SW480 (cell line): ENCODE data around the gene RBM47.
"Not testable (repeated sequence)": the region's sequence is repeated elsewhere in the genome, so short reads cannot be mapped to it uniquely, and the experiment has no call there.

Experiments
- DNase-seq: peaks from one replicate; pipeline ENCODE4 v3.0.0-alpha.2; 2016; ENCODE audit warnings: low spot score

The RBM47 gene

DNA sequence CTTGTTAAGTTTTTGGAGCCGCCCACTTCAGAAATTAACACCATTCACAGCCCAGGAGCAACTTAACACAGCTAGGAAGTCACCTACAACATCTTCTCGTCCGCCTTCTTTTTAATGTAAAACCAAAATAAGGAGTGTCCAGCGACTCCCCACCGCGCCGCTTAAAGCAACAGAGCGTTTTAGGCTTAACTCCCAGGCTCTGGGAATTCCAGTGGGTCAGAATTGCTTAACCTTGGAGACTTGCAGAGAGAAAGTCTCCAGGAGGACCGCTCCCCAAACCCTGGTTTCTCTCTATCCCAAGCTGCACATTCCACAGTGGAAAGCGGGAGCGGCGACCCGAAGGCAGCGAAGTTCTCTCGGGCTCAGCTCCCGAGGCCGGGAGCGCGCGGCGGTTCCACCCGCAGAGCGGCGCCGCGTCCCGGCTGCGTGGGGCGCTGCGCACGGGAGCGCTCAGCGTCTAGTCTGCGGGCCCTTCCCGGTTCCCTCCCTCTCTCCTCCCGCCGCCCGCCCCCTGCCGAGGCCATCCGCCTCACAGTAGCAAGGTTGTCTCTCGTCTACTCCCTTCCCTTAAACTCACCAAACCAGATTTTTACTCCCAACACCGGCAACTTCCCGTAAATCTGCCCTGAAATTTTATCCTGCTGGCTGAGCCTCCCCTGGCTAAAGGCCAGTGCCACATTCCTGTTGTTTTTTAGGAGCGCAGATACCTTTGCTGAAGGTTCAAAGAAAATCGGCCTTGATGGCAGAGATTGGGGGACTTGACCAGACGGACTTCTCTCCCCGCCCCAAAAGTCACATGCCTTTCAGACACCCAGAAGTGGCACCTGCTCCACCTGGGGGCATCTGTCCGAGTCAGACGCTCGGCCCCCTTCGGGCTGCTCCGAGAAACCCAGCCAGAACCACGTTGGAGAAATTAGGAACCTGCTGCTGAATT, at the start of gene RBM47:
TSS of gene RBM47 (minus strand) at position 464 of the 934 bp plus-strand sequence. CDS start 190,971 bp downstream, outside the sequence.
- DNase-seq: peak; percentile 30

DNA sequence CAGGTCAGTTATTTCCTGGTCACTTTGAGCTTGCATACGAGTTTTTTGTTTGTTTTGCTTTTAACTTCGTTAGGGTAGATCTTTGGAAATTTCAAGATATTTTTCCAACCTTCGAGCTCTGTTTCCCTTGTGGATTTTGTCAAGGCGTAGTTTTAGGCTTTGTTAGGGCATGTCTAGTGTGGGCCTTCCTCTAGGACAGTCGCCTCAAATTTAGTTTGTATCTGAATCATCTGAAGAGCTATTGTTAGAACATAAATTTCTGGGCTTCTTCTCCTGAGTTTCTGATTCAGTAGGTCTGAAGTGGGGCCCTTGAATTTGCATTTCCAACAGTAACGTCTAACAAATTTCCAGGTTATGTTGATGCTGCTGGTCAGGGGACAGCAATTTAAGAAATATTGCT, 48.8 kb upstream of the RBM47 start:
- no peak for DNase-seq

DNA sequence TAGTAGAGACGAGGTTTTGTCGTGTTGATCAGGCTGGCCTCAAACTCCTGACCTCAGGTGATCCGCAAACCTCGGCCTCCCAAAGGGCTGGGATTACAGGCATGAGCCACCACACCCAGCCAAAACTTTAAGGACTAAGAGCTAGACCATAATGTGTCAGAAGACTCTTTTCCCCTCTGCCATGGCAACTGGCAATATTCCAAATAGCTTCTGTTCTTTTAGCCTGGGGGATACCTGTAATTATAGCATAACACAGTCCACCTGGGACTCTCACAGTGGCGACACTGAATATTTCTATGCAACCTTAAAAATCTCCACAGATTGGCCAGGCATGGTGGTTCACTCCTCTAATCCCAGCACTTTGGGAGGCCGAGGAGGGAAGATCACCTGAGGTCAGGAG, 45.5 kb upstream of the RBM47 start:
- no peak for DNase-seq

DNA sequence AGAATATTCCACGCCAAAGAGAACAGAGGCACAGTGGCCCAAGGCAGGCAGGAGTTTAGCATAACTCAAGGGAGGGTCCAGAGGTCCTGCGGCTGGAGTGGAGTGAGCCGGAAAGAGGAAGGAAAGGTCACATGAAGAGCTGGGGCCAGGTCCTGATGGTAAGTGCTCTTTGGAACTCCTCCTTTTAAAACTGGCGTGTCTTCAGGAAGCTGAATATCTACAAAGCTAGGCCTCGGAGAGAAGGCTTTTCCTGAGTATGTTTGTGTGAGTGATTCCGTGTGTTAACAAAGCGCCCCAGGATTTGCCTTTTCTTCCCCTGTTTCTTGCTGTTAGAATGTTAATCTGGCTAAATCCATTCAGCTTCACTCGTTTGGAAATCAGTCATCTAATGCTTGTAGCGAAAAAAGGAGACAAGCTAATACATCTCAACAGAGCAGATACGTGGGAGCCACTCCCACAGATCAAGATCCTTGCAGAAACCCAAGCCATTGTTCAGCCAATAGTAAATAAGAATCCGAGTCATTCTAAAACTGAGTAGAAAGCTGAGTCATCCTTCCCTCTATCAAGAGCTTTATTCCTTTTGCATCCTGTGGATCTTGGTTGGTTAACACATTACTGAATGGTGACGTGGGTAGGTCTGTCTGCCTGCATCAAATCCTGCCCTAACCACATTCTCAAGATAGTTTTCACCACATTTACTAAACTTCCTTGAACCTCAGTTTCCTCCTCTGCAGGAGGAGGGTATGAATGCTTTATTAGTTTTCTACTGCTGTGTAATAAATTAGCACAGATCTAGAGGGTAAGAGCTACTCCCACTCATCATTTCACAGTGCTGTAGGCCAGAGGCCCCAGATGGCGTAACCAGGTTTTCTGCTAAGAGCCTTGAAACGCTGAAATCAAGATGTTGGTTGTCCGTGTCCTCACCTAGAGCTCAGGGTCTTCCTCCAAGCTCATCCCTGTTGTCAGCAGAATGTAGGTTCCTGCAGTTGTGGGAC, 43.2 kb upstream of the RBM47 start:
- peak; percentile 69 for DNase-seq

DNA sequence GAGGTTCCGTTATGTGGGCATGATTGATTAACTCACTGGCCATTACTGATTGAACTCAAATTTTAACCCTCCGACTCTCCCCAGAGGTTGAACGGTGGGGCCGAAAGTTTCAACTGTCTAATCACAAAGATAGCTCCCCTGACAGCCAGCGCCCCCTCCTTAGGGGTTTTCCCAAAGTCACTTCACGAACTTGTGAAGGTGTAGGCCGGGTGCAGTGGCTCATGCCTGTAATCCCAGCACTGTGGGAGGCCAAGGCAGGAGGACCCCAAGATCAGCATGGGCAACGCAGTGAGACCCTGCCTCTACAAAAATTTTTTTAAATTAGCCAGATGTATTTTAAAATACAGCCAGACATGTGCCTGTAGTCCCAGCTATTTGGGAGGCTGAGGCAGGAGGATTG, 39.8 kb upstream of the RBM47 start:
- no peak for DNase-seq

DNA sequence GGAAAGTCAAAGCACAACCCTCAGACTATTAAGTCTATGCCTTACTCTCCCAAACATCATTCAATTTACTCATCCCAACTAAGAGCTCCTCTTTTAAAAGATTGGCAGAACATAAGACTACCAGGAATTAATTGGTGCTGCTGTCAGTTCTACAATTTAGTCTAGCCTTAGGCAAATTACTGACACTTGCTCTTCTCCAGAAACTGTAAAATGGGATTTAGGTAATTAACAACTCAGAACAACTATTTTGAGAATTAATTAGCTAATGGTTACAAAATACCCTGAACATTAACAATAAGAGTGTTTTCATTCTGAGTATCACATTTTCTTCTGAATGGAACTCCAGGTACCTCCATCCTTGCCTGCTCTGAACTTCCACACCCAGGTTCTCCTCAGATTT, 36.2 kb upstream of the RBM47 start:
- no peak for DNase-seq

DNA sequence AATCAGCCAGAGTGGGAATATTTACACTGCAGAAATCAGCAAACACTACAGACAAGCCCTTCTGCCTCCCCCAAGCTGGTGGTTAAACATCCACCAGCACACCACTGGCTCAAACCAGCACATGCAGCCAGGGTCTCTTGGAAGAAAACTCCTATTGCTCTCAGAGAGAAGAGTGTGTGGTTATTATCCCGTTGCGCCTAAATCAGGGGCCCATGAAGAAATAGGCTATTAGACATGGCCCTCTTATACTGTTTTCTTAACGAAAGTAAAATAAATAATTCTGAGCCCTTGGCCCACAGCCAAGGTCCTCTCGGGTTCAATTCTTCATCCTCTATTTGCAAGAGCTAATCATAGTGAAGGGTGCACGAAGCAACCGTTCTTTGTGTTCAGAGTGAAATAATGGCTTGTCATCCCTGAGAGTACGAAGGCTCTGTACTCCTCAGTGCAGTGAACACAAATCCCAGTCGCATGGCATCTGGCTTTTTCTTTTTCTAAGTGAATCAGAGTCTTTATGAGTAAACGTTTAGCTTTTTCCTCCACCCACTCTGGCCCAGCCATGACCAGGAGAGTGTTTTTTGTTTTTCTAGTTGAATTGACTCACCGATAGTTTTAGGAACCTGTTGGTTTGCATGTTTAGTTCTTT, 33.4 kb upstream of the RBM47 start:
- DNase-seq: no peak

DNA sequence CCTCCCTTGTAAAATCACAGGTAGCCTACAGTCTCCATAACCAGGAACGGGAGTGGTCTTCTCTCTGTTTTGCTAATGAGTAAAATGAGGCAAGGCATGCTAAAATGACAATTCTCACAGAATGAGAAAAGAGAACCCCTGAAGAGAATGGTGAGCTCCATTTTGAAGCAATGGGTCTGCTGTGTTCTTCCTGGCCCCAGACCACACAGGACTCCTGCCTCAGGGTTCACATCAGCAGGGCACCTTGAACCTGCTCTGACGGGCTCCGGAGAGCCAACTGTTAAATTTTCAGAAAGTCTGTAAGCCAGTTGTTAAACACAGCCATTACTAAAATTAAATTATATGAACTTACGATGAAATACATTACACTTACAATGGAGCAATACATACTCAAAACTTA, 32.1 kb upstream of the RBM47 start:
- DNase-seq: no peak

DNA sequence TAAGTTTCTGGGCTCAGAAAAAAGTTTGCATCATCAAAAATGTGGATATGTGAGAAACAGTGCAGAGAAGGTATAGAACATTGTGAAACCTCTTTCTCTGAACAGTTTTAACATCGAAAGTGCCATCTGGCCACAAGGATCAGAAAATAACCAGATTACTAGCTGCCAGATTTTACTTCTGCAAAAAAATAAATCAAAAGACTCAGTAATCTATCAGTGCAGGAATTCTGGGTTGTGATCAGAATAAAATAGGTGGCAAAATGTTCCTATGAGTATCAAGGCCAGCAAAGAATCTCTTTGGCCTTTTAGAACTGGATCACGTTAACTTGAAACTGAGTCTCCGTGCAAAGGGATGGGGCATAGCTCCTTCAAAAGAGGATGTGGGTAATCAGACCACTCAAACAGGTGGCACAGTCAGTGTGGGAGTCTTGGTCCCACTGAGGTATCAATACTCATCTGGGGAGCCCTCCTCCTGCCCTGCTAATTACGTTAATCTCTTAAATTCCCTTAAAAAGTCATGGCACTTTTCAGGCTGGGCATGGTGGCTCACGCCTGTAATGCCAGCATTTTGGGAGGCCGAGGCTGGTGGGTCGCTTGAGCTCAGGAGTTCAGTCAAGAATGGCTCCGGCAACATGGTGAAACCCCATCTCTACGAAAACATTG, 26.7 kb upstream of the RBM47 start:
- DNase-seq: no peak

DNA sequence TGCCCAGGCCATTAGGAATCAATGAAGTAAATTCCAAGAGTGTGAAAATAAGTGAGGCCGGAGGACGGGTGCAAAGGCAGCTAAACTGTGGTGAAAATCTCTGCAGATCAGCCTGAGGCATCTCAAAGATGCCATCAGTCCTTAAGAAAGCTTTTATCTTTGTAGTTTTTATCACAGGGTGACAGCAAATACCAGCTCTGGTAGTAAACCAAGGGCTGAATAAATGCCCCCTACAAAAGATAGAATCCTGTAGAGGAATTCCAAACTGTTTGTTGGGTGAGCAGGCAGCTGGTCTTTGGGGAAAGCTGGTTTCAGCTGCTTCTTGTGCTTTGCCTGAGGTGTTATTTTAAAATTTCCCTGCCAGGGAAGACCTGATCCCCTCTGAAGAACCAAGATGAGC, 21.6 kb upstream of the RBM47 start:
- DNase-seq: no peak

DNA sequence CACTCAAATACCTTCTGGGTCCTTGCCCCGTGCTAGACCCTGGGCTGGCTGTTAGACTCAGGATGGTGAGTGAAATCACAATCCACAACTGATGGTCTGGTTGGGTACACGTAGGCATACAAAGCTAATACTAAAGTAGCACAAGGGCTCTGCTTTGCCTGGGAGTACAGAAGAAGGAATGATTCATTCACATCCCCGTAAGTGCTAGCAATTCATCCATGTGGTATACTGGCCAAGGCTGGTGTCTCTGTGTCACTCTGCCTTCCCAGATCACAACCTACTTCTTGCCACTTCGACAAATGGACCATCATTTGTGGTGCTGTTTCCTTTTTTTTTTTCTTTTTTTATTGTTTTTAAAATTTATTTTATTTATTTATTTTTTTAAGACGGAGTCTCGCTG, 19.7 kb upstream of the RBM47 start:
- no peak for DNase-seq

DNA sequence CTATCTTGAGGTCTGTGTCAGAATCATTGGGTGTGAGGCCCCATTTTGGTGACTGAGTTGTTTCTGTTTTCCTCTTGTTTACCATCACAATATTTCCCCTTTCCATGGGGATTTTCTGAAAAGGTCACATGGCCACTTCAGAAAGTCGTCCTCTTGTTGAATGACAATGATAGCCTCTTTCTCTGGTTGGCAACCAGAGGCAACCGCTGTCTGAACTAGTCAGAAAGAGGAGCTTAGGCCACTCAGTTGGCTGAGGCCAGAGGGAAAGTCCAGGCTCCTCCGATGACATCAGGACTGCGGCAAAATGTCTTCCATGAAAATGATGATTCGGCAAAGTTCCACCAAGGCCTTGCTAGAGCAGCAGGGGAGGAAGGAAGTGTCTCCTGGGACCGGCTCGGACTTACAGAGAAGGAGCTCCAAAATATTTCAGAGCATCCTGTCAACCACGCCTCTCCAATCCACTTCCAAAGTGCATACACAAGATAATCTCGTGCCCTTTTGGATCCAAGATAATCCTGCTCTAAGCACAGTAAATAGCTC, 19.1 kb upstream of the RBM47 start:
- DNase-seq: no peak

DNA sequence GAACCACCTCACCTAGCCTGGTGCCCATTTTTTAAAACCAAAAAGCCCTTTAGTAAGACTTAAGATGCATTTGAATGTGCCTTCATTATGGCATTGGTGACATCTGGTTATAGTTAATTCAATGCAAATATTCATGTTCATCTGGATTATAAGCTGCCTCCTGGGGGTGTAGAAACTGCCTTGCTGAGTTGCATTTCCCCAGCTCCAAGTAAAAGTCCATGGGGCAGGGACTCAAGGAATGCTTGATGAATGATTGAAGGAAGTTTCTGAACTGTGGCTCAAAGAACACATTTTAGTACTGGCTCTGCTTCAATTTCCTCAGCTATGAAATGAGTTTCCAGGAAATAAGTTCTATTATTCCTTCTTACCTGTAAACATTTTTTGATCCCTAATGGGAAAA, 18.5 kb upstream of the RBM47 start:
- no peak for DNase-seq

DNA sequence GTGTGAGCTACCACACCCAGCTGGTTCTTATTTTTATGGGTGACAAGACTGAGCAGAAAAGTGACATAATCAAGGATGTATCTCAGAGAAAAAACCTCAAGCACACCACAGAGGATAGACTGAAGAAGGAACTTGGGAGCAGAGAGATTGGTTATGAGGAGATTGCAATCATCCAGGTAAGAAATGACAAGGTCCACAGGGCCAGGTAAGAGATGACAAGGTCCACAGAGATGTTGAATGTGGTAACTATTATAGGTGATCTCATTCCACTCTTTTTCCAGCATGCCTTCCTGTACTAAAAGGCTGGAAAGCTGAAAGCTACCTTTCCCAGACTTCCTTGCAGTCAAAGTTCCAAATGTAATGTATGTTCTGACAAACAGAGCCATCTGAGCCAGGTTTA, 15.9 kb upstream of the RBM47 start:
- DNase-seq: no peak

DNA sequence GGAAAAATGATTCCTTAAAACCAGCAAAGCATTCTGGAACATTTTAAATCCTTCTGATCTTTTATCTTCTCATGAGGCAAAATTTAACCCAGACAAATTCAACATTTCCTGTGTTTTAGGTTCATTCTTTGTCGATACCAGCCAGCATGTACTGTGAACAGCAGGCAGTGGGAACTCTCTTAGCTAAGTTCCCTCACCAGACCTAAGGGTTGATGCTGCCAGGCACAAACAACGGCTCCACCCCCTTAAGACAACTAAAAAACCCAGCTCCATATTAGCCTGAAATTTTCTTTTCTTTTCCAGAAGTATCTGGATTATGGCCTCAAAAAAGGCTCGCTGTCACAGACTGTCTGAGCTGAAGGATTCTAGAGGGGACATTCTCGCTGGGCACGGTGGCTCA, 2.4 kb upstream of the RBM47 start:
- DNase-seq: no peak

DNA sequence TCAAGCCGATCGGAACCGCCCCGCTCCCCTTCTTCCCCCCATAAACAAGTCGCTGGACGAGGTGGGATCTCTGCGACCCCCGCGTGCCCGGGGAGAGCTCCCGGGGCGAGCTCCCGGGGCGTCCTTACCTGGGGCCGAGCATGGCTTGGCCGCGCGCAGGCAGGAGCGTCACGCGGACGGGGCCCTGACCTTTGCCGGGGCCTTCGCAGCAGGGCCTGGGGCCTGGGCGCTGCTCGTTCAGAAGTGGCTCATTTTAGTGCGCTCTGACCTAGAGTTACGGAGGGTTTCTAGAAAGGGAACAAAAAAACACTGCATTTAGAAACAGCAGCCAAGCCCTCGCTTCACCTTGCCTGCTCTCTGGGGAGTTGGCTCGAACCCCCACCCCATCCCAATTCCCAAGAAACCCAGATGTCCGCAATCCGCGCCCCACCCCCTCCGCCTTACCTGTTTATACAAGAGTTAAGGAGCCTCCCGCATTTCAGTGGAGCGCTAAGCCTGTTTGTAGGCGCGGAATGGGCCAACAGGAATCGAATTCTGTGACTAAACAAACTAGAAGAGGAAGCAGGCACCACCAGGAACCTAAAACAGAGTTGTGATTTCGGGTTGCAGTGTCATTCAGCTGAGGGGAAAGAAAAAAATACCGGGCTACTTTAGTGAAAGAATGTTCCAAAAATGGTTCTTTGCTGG, 814 bp upstream of the RBM47 start:
- no peak for DNase-seq

DNA sequence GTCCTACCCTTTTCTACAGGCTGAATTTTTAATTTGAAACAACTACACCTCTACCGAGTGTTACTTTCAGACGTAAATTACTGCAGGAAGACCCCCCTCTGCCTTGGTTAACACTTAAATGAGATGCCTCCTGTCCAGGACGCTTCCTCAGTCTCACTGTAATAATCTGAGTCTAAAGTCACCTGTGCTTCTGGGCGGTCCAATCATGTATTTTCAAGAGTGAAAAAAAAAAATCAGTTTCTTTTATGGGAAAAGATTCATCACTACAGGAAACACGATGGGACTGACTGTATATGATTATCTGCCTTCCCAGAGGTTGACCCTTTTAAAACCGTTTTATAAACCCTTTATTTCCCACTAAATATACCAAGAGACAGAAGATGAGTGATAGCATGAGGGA, 776 bp downstream of the RBM47 start:
- DNase-seq: no peak

DNA sequence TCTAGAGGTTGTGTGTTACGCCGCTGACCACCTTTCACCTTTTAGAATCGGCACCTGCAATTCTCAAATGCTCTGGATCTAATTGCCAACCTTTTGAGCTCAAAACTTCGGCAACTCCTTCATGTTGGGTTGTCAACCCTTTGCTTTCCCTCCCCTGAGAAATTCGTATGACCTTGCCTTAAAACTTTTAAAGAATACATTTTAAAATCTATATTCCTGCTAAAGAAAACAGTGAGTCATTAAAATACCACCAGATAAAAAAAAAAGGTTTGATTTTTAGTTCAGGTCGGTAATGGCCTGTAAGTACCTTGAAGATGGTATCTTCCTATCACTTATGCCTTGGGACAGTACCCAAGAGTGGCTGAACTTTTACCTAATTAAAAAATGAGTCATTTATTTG, 1.3 kb downstream of the RBM47 start:
- not testable (repeated sequence) for DNase-seq

DNA sequence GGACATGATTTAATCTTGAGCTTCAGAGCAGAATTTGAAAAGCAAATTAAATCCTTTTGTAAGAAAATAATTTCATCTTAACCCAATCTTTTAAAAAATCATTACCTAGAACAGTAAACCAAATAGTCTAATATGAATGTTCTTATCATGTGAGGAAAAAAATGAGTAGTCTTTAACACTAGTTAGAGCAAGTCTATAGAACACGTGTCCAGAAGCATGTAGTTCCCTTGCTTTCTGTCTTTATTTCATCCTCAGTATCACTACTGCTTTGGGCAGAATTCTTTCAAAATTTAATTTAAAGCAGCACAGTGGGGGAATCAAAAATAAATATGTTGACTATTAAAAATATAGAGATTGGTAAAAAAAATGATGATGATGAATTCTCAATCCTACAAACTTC, 2.1 kb downstream of the RBM47 start:
- no peak for DNase-seq

DNA sequence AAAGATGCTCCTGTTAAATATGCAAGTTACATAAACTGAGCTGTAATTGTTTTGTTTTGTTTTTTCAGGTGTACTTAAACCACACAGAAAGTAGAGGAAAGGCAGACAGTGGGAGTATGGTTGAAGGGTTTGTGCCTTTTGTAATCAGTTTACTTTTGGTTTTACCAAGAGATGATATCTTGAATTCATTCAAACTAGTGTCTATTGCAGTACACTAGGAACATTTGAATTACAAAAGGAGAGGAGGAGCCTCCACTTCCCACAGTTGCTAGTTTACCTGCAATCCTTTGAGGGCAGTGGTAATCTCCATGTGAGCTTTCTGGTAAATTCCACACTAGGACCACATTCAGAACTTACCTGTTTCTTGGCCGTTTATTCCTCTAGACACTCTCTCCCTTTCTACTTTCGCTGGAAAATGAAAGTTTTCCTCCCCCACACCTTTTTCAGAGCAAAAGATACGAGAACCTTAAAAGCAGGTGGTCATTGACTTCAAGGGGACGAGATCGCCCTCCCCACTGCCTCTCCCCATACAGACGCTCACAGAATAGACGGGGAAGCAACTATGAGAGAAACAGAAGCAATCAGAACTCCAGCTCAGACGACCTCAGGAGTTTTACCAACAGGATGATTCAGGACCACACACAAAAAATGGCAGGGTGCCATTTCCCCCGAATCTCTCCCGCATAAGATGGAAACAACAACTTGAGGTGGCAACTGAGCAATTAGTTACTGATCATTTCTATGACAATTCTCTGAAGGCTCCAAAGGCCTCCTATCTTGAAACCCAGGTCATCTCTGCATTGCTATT, 3.3 kb downstream of the RBM47 start:
- no peak for DNase-seq
